IMR-90 (cell line): ENCODE measurements around the gene SRPRB. TPM values are rescaled to one million over a fixed set of nuclear protein-coding genes. Genes with fewer than 3 reads are reported as not detected.

Experiments
- ATAC-seq: fragments of 200-7000 bp; cut with Tn5 transposase; 2 replicates; pipeline ENCODE4 v1.9.1; 2020; ENCODE audit warnings: low read depth, mild to moderate bottlenecking, moderate library complexity
- BruUV-seq: library from RNA; stranded (reverse); fragments of 400-500 nt; replicated peaks from 2 replicates; lab custom pipeline; 2021; lab: Mats Ljungman, UMichigan
- CTCF ChIA-PET: fragments of 300-600 bp; formaldehyde crosslinking; extraction: SDS; loops from one replicate; lab custom pipeline; 2021; ENCODE audit warnings: antibody characterized with exemption; lab: Yijun Ruan, JAX
- POLR2A ChIA-PET: fragments of 300-600 bp; sonication (Branson Sonifier 250); formaldehyde crosslinking; loops from one replicate; lab custom pipeline; 2022; ENCODE audit warnings: antibody characterized with exemption; ENCODE audit not compliant: unreplicated experiment; lab: Charles Lee
- DNase-seq: peaks from one replicate; pipeline ENCODE4 v3.0.0; 2013
- H2AFZ ChIP-seq: replicated peaks from 2 replicates; pipeline ENCODE3; 2013; ENCODE audit warnings: low read length, mild to moderate bottlenecking; ENCODE audit not compliant: poor library complexity
- H2AK5ac ChIP-seq: 2 replicates; pipeline ENCODE4 v1.6.1; 2013; ENCODE audit warnings: low read depth, low read length, inconsistent platforms
- H2AK9ac ChIP-seq: replicated peaks from 2 replicates; pipeline ENCODE3; 2013; ENCODE audit warnings: mild to moderate bottlenecking, low read depth, low read length, moderate library complexity; ENCODE audit not compliant: poor library complexity
- H2BK120ac ChIP-seq: 2 replicates; pipeline ENCODE4 v1.6.1; 2013; ENCODE audit warnings: low read depth, low read length, inconsistent platforms
- H2BK15ac ChIP-seq: 3 replicates; pipeline ENCODE4 v1.6.1; 2013; ENCODE audit warnings: low read depth, low read length, inconsistent platforms
- H2BK20ac ChIP-seq: 2 replicates; pipeline ENCODE4 v1.6.1; 2013; ENCODE audit warnings: low read depth, mild to moderate bottlenecking, inconsistent platforms, low read length, moderate library complexity
- H2BK5ac ChIP-seq: 2 replicates; pipeline ENCODE4 v1.6.1; 2013; ENCODE audit warnings: mild to moderate bottlenecking, low read depth, low read length, inconsistent platforms; ENCODE audit not compliant: poor library complexity, severe bottlenecking
- H3K14ac ChIP-seq: replicated peaks from 2 replicates; pipeline ENCODE4 v1.6.1; 2013; ENCODE audit warnings: low read depth, low read length, inconsistent platforms
- H3K18ac ChIP-seq: 2 replicates; pipeline ENCODE4 v1.6.1; 2013; ENCODE audit warnings: low read depth, low read length, control low read depth
- H3K23ac ChIP-seq: 2 replicates; pipeline ENCODE4 v1.6.1; 2013; ENCODE audit warnings: low read depth, low read length, inconsistent platforms
- H3K27ac ChIP-seq: 2 replicates; pipeline ENCODE4 v1.5.1; 2013; ENCODE audit warnings: mild to moderate bottlenecking, control low read depth, low read length; ENCODE audit not compliant: insufficient read depth
- H3K27me3 ChIP-seq: 2 replicates; pipeline ENCODE4 v1.6.1; 2013; ENCODE audit warnings: low read length; ENCODE audit not compliant: control insufficient read depth, insufficient read depth
- H3K36me3 ChIP-seq: 2 replicates; pipeline ENCODE4 v1.6.1; 2013; ENCODE audit warnings: low read length, mixed read lengths; ENCODE audit not compliant: control insufficient read depth, insufficient read depth
- H3K4ac ChIP-seq: 2 replicates; pipeline ENCODE4 v1.6.1; 2013; ENCODE audit warnings: low read depth, low read length, inconsistent platforms
- H3K4me1 ChIP-seq: 2 replicates; pipeline ENCODE4 v1.6.1; 2013; ENCODE audit warnings: low read length, mixed read lengths; ENCODE audit not compliant: control insufficient read depth, insufficient read depth
- H3K4me2 ChIP-seq: 2 replicates; pipeline ENCODE4 v1.6.1; 2013; ENCODE audit warnings: low read depth, mild to moderate bottlenecking, control low read depth, low read length, moderate library complexity
- H3K4me3 ChIP-seq: 2 replicates; pipeline ENCODE4 v1.5.1; 2013; ENCODE audit warnings: low read depth, mild to moderate bottlenecking, control low read depth, low read length, moderate library complexity; ENCODE audit not compliant: insufficient read depth
- H3K56ac ChIP-seq: 2 replicates; pipeline ENCODE4 v1.6.1; 2013; ENCODE audit warnings: low read length, inconsistent platforms; ENCODE audit not compliant: insufficient read depth; ENCODE audit errors: extremely low read depth
- H3K79me1 ChIP-seq, 2 experiments: 2 replicates each; pipeline ENCODE4 v1.6.1; 2013; ENCODE audit warnings: low read length in 2 of 2, inconsistent platforms in 1 of 2, low read depth in 1 of 2
- H3K9ac ChIP-seq: 2 replicates; pipeline ENCODE4 v1.6.1; 2013; ENCODE audit warnings: low read depth, low read length, control low read depth
- H3K9me1 ChIP-seq: 2 replicates; pipeline ENCODE4 v1.6.1; 2013; ENCODE audit warnings: low read length, inconsistent platforms; ENCODE audit not compliant: insufficient read depth
- H3K9me3 ChIP-seq: 2 replicates; pipeline ENCODE4 v1.6.1; 2013; ENCODE audit warnings: low read length; ENCODE audit not compliant: control insufficient read depth, insufficient read depth
- H4K20me1 ChIP-seq: 2 replicates; pipeline ENCODE4 v1.6.1; 2013; ENCODE audit warnings: low read length, inconsistent platforms; ENCODE audit not compliant: insufficient read depth
- H4K5ac ChIP-seq: 2 replicates; pipeline ENCODE4 v1.6.1; 2013; ENCODE audit warnings: mild to moderate bottlenecking, low read depth, low read length, control low read depth
- H4K8ac ChIP-seq, 2 experiments: 2 replicates each; pipeline ENCODE4 v1.6.1; 2013; ENCODE audit warnings: low read depth in 2 of 2, low read length in 2 of 2, control low read depth in 1 of 2, inconsistent platforms in 1 of 2
- H4K91ac ChIP-seq: 2 replicates; pipeline ENCODE4 v1.6.1; 2013; ENCODE audit warnings: low read depth, low read length, inconsistent platforms; ENCODE audit not compliant: insufficient read depth
- BHLHE40 ChIP-seq: fragments of 150-350 bp; IDR thresholded peaks from 2 replicates; pipeline ENCODE4 v1.6.1; 2016; ENCODE audit warnings: mild to moderate bottlenecking, low read depth, low read length
- CEBPB ChIP-seq: IDR thresholded peaks from 2 replicates; pipeline ENCODE4 v1.6.1; 2012; ENCODE audit warnings: low read depth, low read length, improper control_type of control experiment
- CHD1 ChIP-seq: IDR thresholded peaks from 2 replicates; pipeline ENCODE4 v1.6.1; 2012; ENCODE audit warnings: low read depth, low read length, improper control_type of control experiment
- CTCF ChIP-seq: conservative IDR thresholded peaks from 2 replicates; pipeline ENCODE4 v1.5.1; 2012; ENCODE audit warnings: mild to moderate bottlenecking, low read depth, low read length, improper control_type of control experiment
- ELK1 ChIP-seq: fragments of 150-350 bp; IDR thresholded peaks from 2 replicates; pipeline ENCODE4 v1.6.1; 2016; ENCODE audit warnings: low read depth, mild to moderate bottlenecking, low read length, moderate library complexity, borderline replicate concordance
- FOS ChIP-seq: fragments of 150-350 bp; IDR thresholded peaks from 2 replicates; pipeline ENCODE4 v1.6.1; 2016; ENCODE audit warnings: low read depth, low read length
- MAFK ChIP-seq: IDR thresholded peaks from 2 replicates; pipeline ENCODE4 v1.6.1; 2012; ENCODE audit warnings: low read depth, low read length, improper control_type of control experiment
- MAZ ChIP-seq: IDR thresholded peaks from 2 replicates; pipeline ENCODE4 v1.6.1; 2012; ENCODE audit warnings: low read depth, mild to moderate bottlenecking, low read length, improper control_type of control experiment, moderate library complexity, borderline replicate concordance
- MXI1 ChIP-seq: IDR thresholded peaks from 2 replicates; pipeline ENCODE4 v1.6.1; 2012; ENCODE audit warnings: low read depth, mild to moderate bottlenecking, low read length, moderate library complexity, borderline replicate concordance
- NFE2L2 ChIP-seq: fragments of 150-350 bp; IDR thresholded peaks from 2 replicates; pipeline ENCODE4 v1.6.1; 2016; ENCODE audit warnings: low read depth, mild to moderate bottlenecking, low read length
- POLR2A ChIP-seq: IDR thresholded peaks from 2 replicates; pipeline ENCODE4 v1.6.1; 2012; ENCODE audit warnings: mild to moderate bottlenecking, low read depth, low read length
- RAD21 ChIP-seq: IDR thresholded peaks from 2 replicates; pipeline ENCODE4 v1.6.1; 2012; ENCODE audit warnings: low read length, improper control_type of control experiment
- RCOR1 ChIP-seq: IDR thresholded peaks from 2 replicates; pipeline ENCODE4 v1.6.1; 2012; ENCODE audit warnings: mild to moderate bottlenecking, low read length, improper control_type of control experiment; ENCODE audit not compliant: insufficient replicate concordance
- RFX5 ChIP-seq: IDR thresholded peaks from 2 replicates; pipeline ENCODE4 v1.8.0; 2012; ENCODE audit warnings: low read depth, mild to moderate bottlenecking, low read length, moderate library complexity
- SMC3 ChIP-seq: fragments of 150-350 bp; IDR thresholded peaks from 2 replicates; pipeline ENCODE4 v1.6.1; 2016; ENCODE audit warnings: low read depth, mild to moderate bottlenecking, antibody characterized with exemption, low read length, moderate library complexity
- USF2 ChIP-seq: fragments of 150-350 bp; IDR thresholded peaks from 2 replicates; pipeline ENCODE4 v1.6.1; 2017; ENCODE audit warnings: mild to moderate bottlenecking, antibody characterized with exemption, low read length, low read depth
- WGBS, 2 experiments: methylation state at CpG; one replicate each; pipeline versions ENCODE4 v1.1.5 to v1.1.7; 2013; ENCODE audit warnings: missing lambda C conversion rate in 2 of 2; ENCODE audit not compliant: insufficient read length in 1 of 2; ENCODE audit errors: extremely low coverage in 2 of 2; 5-methylcytosine and 5-hydroxymethylcytosine counted together
- dilution Hi-C: fragments of 300-500 bp; cut with HindIII; formaldehyde crosslinking; loops from one replicate; pipeline ENCODE4 v1.14.3; 2018; ENCODE audit warnings: low sequenced_read_pairs; ENCODE audit not compliant: unreplicated experiment
- in situ Hi-C: fragments of 300-500 bp; cut with MboI; formaldehyde crosslinking; loops from 3 replicates; pipeline ENCODE4 v1.14.3; 2019; ENCODE audit warnings: low sequenced_read_pairs, inconsistent platforms, mixed read lengths
- intact Hi-C: fragments of 100-400 bp; cut with micrococcal nuclease; formaldehyde crosslinking; loops from 2 replicates; pipeline ENCODE4 v1.10.0; 2022
- polyA plus RNA-seq, 3 experiments: library from polyadenylated mRNA; depleted of rRNA; stranded (reverse); fragments of >200 nt; gene quantifications; 2 replicates each; pipeline ENCODE4 v1.2.3, GENCODE V29; 2012; ENCODE audit warnings: low replicate concordance in 1 of 3
- total RNA-seq: library from RNA; depleted of rRNA; stranded (reverse); fragments of >200 nt; gene quantifications from 2 replicates; pipeline ENCODE4 v1.2.3, GENCODE V29; 2012

Gene SRPRB
- total and polyA plus RNA-seq, 2 of the 4 experiments (the other 2 are of a cell fraction), result 28.8 to 131 TPM

- no peak overlapping the region for H4K91ac ChIP-seq
- CTCF ChIA-PET, result no interaction called here
These were observed 48.8 kb downstream of the SRPRB start for GRCh38 chr3:133854264-133855001.

More at GRCh38 chr3:133854264-133855001, 48.8 kb downstream of the SRPRB start:
- Histone ChIP-seq H3K4me1 (no peaks in the 10 kb centered on the region), H3K36me3 (no peaks in the 10 kb centered on the region), H4K5ac (no peak overlapping the region), H3K23ac (no peak overlapping the region), H2BK15ac (no peak overlapping the region), H3K4me2 (no peak overlapping the region), H3K4ac (no peak overlapping the region), H3K79me1 (no peaks in the 10 kb centered on the region), H2BK120ac (no peak overlapping the region), H2AK5ac (no peak overlapping the region), H3K9me3 (no peaks in the 10 kb centered on the region), H2BK5ac (no peak overlapping the region), H2AFZ (no peak overlapping the region), H3K27ac (no peak overlapping the region), H2AK9ac (no peak overlapping the region), H4K8ac (no peak overlapping the region), H3K4me3 (no peak overlapping the region), H3K56ac (no peak overlapping the region), H3K9ac (no peak overlapping the region), H3K18ac (no peak overlapping the region), H4K20me1 (no peaks in the 10 kb centered on the region), H3K9me1 (no peaks in the 10 kb centered on the region), H2BK20ac (no peak overlapping the region), H3K14ac (no peak overlapping the region), H3K27me3 (peaks cover 14% of the 10 kb centered on the region)
- ATAC-seq, result no peak
- intact Hi-C loops, result no loop called here
- POLR2A ChIA-PET, result no interaction called here
- in situ Hi-C loops, result no loop called here
- no TSS peak for BruUV-seq
- TF ChIP-seq MAZ (no peak), MXI1 (no peak), ELK1 (no peak), SMC3 (no peak), MAFK (no peak), NFE2L2 (no peak), POLR2A (no peak), CTCF (no peak), RFX5 (no peak), CHD1 (no peak), RCOR1 (no peak), USF2 (no peak), BHLHE40 (no peak), RAD21 (no peak), FOS (no peak), CEBPB (no peak)
- dilution Hi-C loops, result no loop called here
- WGBS, 2 experiments, result no CpG with 5 or more reads among the region's 5 CpGs
- DNase-seq, result no peak
